Neural progenitor cell (in vitro differentiated cells): ENCODE results near the gene CCDC51. TPM values are rescaled to one million over a fixed set of nuclear protein-coding genes. Genes with fewer than 3 reads are reported as not detected.

ENCODE experiments used
- DNase-seq: peaks from one replicate; pipeline ENCODE4 v3.0.0-alpha.2; 2016; ENCODE audit warnings: low spot score
- H2AFZ ChIP-seq: fragments of 200-600 bp; sonication (generic); replicated peaks from 2 replicates; pipeline ENCODE4 v1.6.1; 2016; ENCODE audit warnings: antibody characterized with exemption
- H3F3A ChIP-seq: fragments of 200-600 bp; sonication (generic); 2 replicates; pipeline ENCODE4 v1.6.1; 2016; ENCODE audit warnings: antibody characterized with exemption, low read depth
- H3K27ac ChIP-seq: fragments of 200-600 bp; sonication (generic); 2 replicates; pipeline ENCODE4 v1.5.1; 2016; ENCODE audit warnings: mild to moderate bottlenecking
- H3K27me3 ChIP-seq: fragments of 200-600 bp; sonication (generic); 2 replicates; pipeline ENCODE4 v1.6.1; 2016; ENCODE audit warnings: mild to moderate bottlenecking, moderate library complexity
- H3K36me3 ChIP-seq: fragments of 200-600 bp; sonication (generic); 2 replicates; pipeline ENCODE4 v1.5.1; 2016
- H3K4me1 ChIP-seq: fragments of 200-600 bp; sonication (generic); 2 replicates; pipeline ENCODE4 v1.6.1; 2016; ENCODE audit warnings: mixed run types
- H3K4me2 ChIP-seq: fragments of 200-600 bp; sonication (generic); 2 replicates; pipeline ENCODE4 v1.6.1; 2016
- H3K4me3 ChIP-seq: fragments of 200-600 bp; sonication (generic); 2 replicates; pipeline ENCODE4 v1.5.1; 2016
- H3K79me2 ChIP-seq: fragments of 200-600 bp; sonication (generic); 2 replicates; pipeline ENCODE4 v1.6.1; 2016; ENCODE audit warnings: low read depth
- H3K9ac ChIP-seq: fragments of 200-600 bp; sonication (generic); 2 replicates; pipeline ENCODE4 v1.6.1; 2016
- H3K9me3 ChIP-seq: fragments of 200-600 bp; sonication (generic); 2 replicates; pipeline ENCODE4 v1.5.1; 2016; ENCODE audit warnings: low read depth
- H4K20me1 ChIP-seq: fragments of 200-600 bp; sonication (generic); 2 replicates; pipeline ENCODE4 v1.6.1; 2016; ENCODE audit warnings: low read depth
- H3K27ac Mint-ChIP-seq: 3 replicates; pipeline ENCODE4 v1.8.0; 2021; ENCODE audit warnings: mixed read lengths
- H3K27me3 Mint-ChIP-seq: 2 replicates; pipeline ENCODE4 v1.8.0; 2022; ENCODE audit warnings: low read depth, mild to moderate bottlenecking, inconsistent platforms, moderate library complexity, mixed read lengths; ENCODE audit not compliant: insufficient read depth
- H3K36me3 Mint-ChIP-seq: 3 replicates; pipeline ENCODE4 v1.8.0; 2021; ENCODE audit warnings: mixed read lengths
- H3K4me1 Mint-ChIP-seq: 3 replicates; pipeline ENCODE4 v1.8.0; 2021; ENCODE audit warnings: mixed read lengths
- H3K4me3 Mint-ChIP-seq: 3 replicates; pipeline ENCODE4 v1.8.0; 2021; ENCODE audit warnings: mild to moderate bottlenecking, moderate library complexity, mixed read lengths
- H3K9me3 Mint-ChIP-seq: 3 replicates; pipeline ENCODE4 v1.8.0; 2020; ENCODE audit warnings: mixed read lengths
- EZH2 ChIP-seq: fragments of 200-600 bp; sonication (generic); IDR thresholded peaks from 2 replicates; pipeline ENCODE4 v1.6.1; 2017; ENCODE audit warnings: antibody characterized with exemption, mild to moderate bottlenecking, moderate library complexity
- EZH2phosphoT487 ChIP-seq: fragments of 200-600 bp; sonication (generic); IDR thresholded peaks from 2 replicates; pipeline ENCODE4 v1.6.1; 2017; ENCODE audit warnings: antibody characterized with exemption
- total RNA-seq: library from RNA; depleted of rRNA; stranded (reverse); fragments of >200 nt; gene quantifications from 2 replicates; pipeline ENCODE4 v1.2.3, GENCODE V29; 2015; ENCODE audit warnings: low replicate concordance
- TF ChIP-seq, protein P1 (sequence below): fragments of 200-600 bp; sonication (generic); IDR thresholded peaks from 2 replicates; pipeline ENCODE4 v1.5.1; 2017; ENCODE audit warnings: antibody characterized with exemption, mild to moderate bottlenecking

CCDC51 gene
- total RNA-seq, 1 donor from 2014 or later: 13.9 TPM

DNA sequence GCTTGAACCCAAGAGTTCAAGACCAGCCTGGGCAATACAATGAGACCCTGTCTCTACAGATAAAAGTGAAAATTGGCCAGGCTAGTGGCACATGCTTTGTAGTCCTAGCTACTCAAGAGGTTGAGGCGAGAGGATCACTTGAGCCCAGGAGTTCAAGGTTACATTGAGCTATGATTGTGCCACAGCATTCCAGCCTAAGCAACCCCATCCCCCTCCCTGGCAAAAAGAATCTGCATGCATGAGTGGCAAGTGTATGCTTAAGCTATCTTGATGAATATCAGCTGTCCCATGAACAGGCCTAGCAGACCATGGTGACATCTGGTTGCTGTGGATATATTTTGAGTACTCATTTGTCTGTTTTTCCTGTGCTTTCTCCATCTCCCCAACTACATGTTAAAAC is 11.4 kb upstream of the CCDC51 start:
- peaks cover 2% of the 10 kb centered on the region for H3K27me3 Mint-ChIP-seq
- no peak overlapping the region for H3K27ac Mint-ChIP-seq
- Histone ChIP-seq H3K27me3 (no peaks in the 10 kb centered on the region), H3F3A (peaks cover 13% of the 10 kb centered on the region), H3K9me3 (no peaks in the 10 kb centered on the region), H4K20me1 (peaks cover 11% of the 10 kb centered on the region), H3K27ac (no peak overlapping the region), H3K4me2 (no peak overlapping the region), H3K36me3 (peaks cover 6% of the 10 kb centered on the region), H2AFZ (no peak overlapping the region), H3K4me1 (peaks cover 7% of the 10 kb centered on the region), H3K4me3 (no peak overlapping the region), H3K9ac (no peak overlapping the region), H3K79me2 (peaks cover 19% of the 10 kb centered on the region)
- no peak overlapping the region for H3K4me3 Mint-ChIP-seq
- TF ChIP-seq EZH2 (no peak), EZH2phosphoT487 (no peak)
- TF ChIP-seq, protein P1, sequence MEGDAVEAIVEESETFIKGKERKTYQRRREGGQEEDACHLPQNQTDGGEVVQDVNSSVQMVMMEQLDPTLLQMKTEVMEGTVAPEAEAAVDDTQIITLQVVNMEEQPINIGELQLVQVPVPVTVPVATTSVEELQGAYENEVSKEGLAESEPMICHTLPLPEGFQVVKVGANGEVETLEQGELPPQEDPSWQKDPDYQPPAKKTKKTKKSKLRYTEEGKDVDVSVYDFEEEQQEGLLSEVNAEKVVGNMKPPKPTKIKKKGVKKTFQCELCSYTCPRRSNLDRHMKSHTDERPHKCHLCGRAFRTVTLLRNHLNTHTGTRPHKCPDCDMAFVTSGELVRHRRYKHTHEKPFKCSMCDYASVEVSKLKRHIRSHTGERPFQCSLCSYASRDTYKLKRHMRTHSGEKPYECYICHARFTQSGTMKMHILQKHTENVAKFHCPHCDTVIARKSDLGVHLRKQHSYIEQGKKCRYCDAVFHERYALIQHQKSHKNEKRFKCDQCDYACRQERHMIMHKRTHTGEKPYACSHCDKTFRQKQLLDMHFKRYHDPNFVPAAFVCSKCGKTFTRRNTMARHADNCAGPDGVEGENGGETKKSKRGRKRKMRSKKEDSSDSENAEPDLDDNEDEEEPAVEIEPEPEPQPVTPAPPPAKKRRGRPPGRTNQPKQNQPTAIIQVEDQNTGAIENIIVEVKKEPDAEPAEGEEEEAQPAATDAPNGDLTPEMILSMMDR: no peak
- peaks cover 19% of the 10 kb centered on the region for H3K4me1 Mint-ChIP-seq
- peaks cover 17% of the 10 kb centered on the region for H3K36me3 Mint-ChIP-seq
- DNase-seq: no peak
- H3K9me3 Mint-ChIP-seq: no peaks in the 10 kb centered on the region

DNA sequence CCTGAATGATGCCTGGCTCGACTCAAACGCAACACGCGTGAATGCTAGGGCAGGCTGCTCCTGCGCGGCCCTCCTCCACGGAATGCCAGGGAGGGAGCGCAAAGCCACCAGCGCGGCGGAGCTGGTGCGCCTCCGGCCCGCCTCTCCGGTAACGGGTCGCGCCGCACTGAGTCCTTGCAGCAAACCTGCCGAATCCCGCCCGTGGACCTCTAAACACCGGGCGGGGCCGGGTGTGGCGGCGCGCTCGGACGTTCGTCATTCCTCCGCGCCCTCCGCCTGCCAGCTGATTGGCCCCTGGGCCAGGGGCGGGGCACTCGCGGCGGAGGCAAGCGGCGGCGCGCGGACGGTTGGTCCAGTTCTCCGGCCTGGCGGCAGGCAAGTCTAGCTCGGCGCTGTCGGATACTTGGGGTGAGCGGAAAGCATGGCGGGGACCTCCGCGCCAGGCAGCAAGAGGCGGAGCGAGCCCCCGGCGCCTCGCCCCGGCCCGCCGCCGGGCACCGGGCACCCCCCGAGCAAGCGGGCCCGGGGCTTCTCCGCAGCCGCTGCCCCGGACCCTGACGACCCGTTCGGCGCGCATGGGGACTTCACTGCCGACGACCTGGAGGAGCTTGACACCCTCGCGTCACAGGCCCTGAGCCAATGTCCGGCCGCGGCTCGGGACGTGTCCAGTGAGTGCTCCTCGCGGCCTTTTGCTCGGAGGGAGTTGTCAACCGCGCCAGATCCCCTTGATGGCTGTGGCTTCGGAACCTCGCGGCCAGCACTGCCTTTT is 6.7 kb upstream of the CCDC51 start, which contains the start of gene ATRIP:
ATRIP (plus strand) TSS at position 313 of the 769 bp plus-strand sequence; CDS start at position 422, 109 bp downstream.
- Mint-ChIP-seq H3K36me3 (peaks cover 7% of the 10 kb centered on the region), H3K27ac (peak within 1 kb of the TSS; percentile 26), H3K4me1 (peaks cover 30% of the 10 kb centered on the region), H3K9me3 (no peaks in the 10 kb centered on the region), H3K27me3 (peaks cover 2% of the 10 kb centered on the region), H3K4me3 (peak within 1 kb of the TSS; percentile 89)
- peak within 1 kb of the TSS; percentile 49 for H3K27ac ChIP-seq
- peak within 1 kb of the TSS; percentile 80 for H3K9ac ChIP-seq
- peaks cover 16% of the 10 kb centered on the region for H3K4me1 ChIP-seq
- peak within 1 kb of the TSS; percentile 74 for H3K4me3 ChIP-seq
- H4K20me1 ChIP-seq: peaks cover 16% of the 10 kb centered on the region
- no peaks in the 10 kb centered on the region for H3K36me3 ChIP-seq
- peaks cover 41% of the 10 kb centered on the region for H3K79me2 ChIP-seq
- peak; percentile 97 for DNase-seq
- H3K27me3 ChIP-seq: no peaks in the 10 kb centered on the region
- peak within 1 kb of the TSS; percentile 91 for H3K4me2 ChIP-seq
- H2AFZ ChIP-seq: peak within 1 kb of the TSS; percentile 87
- H3F3A ChIP-seq: peaks cover 56% of the 10 kb centered on the region
- TF ChIP-seq, protein P1: peak; percentile 14
- TF ChIP-seq EZH2phosphoT487 (no peak), EZH2 (peak; percentile 40)
- H3K9me3 ChIP-seq: no peaks in the 10 kb centered on the region

DNA sequence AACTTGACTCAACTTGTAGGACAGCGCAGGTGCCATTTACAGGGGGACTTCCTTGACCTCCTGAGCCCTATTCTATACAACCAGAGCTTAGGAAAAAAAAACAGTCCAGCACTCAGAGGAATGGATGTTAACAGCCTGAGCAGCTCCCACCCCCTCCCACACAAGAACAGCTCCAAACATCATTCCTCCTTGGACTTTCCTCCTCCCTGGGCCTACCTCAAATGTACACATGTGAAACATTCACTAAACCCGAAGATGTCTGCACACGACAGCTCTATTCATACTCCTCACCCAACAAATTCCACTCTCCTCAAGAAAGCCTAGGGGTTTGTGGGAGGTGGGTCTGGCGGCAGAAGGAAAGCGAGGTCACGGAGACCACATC is 6.1 kb upstream of the CCDC51 start:
- DNase-seq: no peak
- peaks cover 46% of the 10 kb centered on the region for H3K79me2 ChIP-seq
- peaks cover 61% of the 10 kb centered on the region for H3F3A ChIP-seq
- Mint-ChIP-seq H3K4me1 (peaks cover 35% of the 10 kb centered on the region), H3K27ac (peak overlapping the region; percentile 26), H3K4me3 (peak overlapping the region; percentile 89), H3K36me3 (peaks cover 7% of the 10 kb centered on the region), H3K9me3 (no peaks in the 10 kb centered on the region), H3K27me3 (peaks cover 2% of the 10 kb centered on the region)
- H3K27ac ChIP-seq: no peak overlapping the region
- peaks cover 22% of the 10 kb centered on the region for H4K20me1 ChIP-seq
- H3K4me2 ChIP-seq: peak overlapping the region; percentile 91
- H3K36me3 ChIP-seq: no peaks in the 10 kb centered on the region
- TF ChIP-seq, protein P1: no peak
- no peak for TF ChIP-seq EZH2
- TF ChIP-seq EZH2phosphoT487: no peak
- H3K27me3 ChIP-seq: no peaks in the 10 kb centered on the region
- H2AFZ ChIP-seq: peak overlapping the region; percentile 87
- H3K4me1 ChIP-seq: peaks cover 22% of the 10 kb centered on the region
- peak overlapping the region; percentile 80 for H3K9ac ChIP-seq
- no peaks in the 10 kb centered on the region for H3K9me3 ChIP-seq
- peak overlapping the region; percentile 74 for H3K4me3 ChIP-seq
